ENCODE results near the gene PSMB5.

PSMB5 gene

DNA sequence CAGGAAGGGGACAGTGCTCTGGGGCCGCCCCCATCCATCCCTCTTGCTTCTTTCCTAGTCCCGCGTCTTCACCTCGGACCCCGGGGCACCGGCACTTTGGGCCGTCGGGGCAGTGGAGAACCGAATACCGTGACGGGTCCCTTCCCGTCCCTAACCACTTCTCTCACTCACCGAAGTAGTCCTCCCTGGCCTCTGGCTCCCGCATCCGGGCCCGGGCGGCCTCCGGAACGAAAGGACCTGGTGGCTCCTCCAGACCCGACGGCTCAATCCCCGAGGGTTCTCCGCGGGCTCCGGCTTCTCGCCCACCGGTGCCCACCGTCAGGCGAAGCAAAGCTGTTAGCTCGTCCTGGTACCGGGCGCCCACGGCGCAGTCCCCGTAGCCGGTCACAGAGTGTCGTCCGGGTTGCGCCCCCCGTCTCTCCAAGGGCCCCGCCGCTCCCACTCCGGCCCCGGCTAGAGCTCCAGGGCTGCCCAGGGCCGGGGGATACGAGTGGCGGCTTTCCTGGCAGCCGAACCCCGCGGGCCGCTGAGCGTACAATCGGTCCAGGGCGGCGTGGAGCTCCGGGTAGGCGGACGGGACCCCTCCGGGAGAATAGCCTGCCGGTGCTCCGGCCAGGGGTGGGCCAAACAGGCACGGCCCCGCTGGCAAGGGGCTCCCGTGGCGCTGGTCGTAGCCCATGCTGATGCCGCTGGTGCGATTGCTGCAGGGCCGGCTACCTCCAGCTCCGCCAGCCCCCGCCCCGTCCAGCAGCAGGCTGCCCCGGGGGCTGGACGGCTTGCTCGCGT lies 53.4 kb downstream of the PSMB5 start:
- TF ChIP-seq, protein P1, sequence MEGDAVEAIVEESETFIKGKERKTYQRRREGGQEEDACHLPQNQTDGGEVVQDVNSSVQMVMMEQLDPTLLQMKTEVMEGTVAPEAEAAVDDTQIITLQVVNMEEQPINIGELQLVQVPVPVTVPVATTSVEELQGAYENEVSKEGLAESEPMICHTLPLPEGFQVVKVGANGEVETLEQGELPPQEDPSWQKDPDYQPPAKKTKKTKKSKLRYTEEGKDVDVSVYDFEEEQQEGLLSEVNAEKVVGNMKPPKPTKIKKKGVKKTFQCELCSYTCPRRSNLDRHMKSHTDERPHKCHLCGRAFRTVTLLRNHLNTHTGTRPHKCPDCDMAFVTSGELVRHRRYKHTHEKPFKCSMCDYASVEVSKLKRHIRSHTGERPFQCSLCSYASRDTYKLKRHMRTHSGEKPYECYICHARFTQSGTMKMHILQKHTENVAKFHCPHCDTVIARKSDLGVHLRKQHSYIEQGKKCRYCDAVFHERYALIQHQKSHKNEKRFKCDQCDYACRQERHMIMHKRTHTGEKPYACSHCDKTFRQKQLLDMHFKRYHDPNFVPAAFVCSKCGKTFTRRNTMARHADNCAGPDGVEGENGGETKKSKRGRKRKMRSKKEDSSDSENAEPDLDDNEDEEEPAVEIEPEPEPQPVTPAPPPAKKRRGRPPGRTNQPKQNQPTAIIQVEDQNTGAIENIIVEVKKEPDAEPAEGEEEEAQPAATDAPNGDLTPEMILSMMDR (conservative IDR thresholded peaks at IDR 0.05; ENCODE audit: low read depth, low read length), result no peak
- DNase-seq (ENCODE audit: low read depth), result no peak
- peak overlapping the region; percentile 70 for H3K4me3 ChIP-seq (ENCODE audit: low read depth, low read length)

DNA sequence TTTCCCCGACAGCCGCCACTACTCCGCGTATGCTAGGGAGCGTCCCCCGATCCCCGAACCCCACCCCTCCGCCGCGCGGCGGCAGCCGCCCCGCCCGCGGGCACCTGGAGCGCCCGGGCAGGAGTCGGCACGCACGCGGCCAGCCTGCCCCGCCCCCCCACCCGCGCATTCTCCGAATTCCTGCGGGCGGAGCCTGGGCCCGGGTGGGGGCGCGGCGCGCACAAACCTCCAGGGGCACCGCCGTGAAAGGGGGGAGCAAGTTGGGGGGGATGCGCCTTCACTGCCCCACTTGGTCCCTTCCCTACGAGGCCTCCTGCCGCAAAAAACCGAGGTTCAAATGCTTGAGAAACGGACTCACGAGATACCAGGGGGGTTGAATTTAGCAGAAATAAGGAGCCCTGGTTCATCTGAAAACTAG lies 54.0 kb downstream of the PSMB5 start:
- H3K4me3 ChIP-seq (ENCODE audit: low read depth, low read length), result peak overlapping the region; percentile 70
- no peak for DNase-seq (ENCODE audit: low read depth)
- TF ChIP-seq, protein P1 (conservative IDR thresholded peaks at IDR 0.05; ENCODE audit: low read depth, low read length), result no peak

DNA sequence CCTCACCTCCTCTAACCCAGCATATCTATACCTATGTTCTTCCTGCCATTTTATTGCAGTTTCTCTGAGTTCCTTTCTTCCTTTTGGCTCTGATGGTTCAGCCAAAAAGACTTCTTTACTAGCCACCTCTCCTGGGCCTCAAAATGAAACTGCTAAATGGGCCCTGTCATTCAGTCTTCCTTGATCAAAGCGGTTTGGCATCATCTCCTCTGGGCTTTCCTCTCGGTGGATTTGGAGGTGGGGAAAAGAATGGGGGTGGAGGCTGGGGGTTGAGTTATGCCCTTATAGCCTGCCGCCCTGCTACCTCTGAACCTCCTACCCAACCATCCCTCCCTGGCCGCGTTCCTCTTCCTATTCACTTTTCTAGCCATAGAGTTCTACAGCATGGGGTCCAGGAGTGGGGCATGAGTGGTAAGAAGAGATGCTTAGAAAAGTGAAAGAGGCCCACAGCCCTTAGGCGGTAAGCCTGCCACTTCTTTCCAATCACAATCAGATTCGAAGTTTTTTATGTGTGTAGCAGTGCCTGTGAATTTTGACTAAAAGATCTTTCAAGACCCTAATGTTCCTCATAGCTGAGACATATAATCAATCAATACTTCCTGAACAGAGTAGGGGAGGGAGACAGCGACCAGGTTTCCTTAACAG lies 54.8 kb downstream of the PSMB5 start:
- TF ChIP-seq, protein P1 (conservative IDR thresholded peaks at IDR 0.05; ENCODE audit: low read depth, low read length), result no peak
- DNase-seq (ENCODE audit: low read depth), result no peak
- peak overlapping the region; percentile 70 for H3K4me3 ChIP-seq (ENCODE audit: low read depth, low read length)

DNA sequence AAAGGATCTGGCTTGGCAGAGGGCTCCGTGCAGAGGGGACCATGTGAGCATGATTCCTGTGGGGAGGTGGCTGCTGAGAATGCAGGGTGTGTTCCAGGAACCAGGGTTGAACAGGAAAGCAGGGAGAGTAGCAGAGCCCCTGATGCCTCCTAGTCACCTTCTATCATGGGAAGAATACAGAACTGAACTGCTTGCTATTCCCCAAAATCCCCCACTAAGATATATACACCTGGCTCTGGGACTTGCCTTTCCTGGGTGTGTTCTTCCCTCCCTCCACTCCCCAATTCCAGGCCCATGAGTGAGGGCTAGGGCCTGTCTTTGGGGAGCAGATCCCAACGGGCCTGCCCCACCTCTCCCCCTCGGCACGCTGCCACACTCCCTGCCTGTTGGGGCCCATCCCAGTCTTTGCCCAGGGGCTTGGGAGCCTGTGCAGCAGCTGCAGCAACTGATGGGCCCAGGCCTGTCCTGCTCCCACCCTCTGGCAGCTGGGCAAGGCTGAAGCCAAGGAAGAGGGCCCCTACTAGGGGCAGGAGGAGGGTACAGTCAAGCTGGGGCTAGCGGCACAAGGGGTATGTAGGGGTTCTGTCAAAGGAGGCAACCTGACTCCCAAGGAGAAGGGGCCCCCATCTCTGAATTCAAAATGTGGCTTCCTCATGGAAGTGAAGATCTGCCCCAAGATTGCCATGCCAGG lies 55.6 kb downstream of the PSMB5 start:
- no peak for DNase-seq (ENCODE audit: low read depth)
- H3K4me3 ChIP-seq (ENCODE audit: low read depth, low read length), result no peak overlapping the region
- TF ChIP-seq, protein P1 (conservative IDR thresholded peaks at IDR 0.05; ENCODE audit: low read depth, low read length), result no peak

DNA sequence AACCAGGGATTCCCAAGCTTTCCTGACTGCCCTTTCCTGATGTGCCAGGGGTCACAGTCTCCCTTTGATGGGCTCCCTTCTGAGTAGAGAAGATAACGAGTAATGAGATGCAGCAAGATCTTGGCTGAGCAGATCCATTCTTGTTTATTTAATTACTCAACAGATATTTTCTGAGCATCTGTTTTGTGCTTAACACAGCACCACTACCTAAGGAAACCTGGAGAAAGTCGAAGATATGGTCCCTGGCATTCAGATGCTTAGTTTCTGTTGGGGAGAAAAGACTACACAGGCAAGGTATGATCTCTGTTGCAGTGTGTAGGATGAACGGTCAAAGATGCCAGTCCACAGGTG lies 56.2 kb downstream of the PSMB5 start:
- no peak overlapping the region for H3K4me3 ChIP-seq (ENCODE audit: low read depth, low read length)
- no peak for DNase-seq (ENCODE audit: low read depth)
- TF ChIP-seq, protein P1 (conservative IDR thresholded peaks at IDR 0.05; ENCODE audit: low read depth, low read length), result no peak

DNA sequence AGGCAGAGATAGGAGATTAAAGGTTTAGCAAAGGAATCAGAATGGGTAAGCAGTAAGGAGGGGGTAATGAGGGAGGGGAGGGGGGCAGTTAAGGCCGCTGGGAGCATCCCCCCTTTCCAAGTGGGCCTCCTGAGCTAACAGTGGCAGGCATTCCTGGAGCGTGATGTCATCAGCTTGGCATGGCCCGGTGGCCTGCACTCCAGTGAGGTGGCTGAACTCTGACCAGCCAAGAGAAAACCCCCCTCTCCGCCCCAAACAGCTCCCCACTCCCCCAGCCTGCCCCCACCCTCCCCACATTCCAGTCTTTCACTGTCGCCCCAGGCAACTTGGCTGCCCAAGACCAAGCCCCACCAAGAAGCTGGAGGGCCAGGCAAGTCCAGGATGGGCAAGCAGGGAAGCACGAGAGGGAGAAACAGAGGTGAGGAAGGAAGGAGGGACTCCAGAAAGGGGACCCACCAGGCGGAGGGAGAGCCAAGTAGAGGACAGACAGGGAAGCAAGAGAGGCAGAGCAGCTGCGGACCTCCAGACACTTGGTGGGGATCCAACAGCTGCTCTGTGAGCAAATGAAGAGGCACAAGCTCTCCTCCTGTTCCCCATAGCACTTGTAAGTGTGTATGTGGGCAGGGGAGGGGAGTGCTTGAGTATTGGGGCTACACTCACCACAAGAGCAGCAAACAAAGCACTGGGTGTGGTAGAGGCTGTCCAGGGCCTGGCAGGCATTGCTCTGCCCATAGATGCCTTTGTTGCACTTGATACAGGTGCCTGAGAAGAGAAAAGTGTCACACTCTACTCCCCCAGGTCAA lies 56.8 kb downstream of the PSMB5 start:
- H3K4me3 ChIP-seq (ENCODE audit: low read depth, low read length), result no peak overlapping the region
- peak; percentile 31 for DNase-seq (ENCODE audit: low read depth)
- TF ChIP-seq, protein P1 (conservative IDR thresholded peaks at IDR 0.05; ENCODE audit: low read depth, low read length), result no peak
